ENCODE results near the gene SLC9A8. TPM values are rescaled to one million over a fixed set of nuclear protein-coding genes. Genes with fewer than 3 reads are reported as not detected.
A peak's percentile ranks its signal among the peaks of the same experiment; 100 is the strongest.

Gene SLC9A8
- total RNA-seq, 1 donor from 2014 or later, result 6.2 TPM

- Mint-ChIP-seq H3K9me3 (ENCODE audit: unreplicated experiment) (peaks cover 2% of the 10 kb centered on the region), H3K36me3 (ENCODE audit: low read depth, unreplicated experiment) (peaks cover 4% of the 10 kb centered on the region), H3K27ac (ENCODE audit: unreplicated experiment) (no peak overlapping the region), H3K27me3 (ENCODE audit: low read depth, unreplicated experiment) (no peaks in the 10 kb centered on the region), H3K4me3 (ENCODE audit: unreplicated experiment) (no peak overlapping the region), H3K4me1 (ENCODE audit: low read depth, unreplicated experiment) (peaks cover 51% of the 10 kb centered on the region)
- H3K36me3 ChIP-seq (ENCODE audit: insufficient read depth, low read length), result peaks cover 2% of the 10 kb centered on the region
- H3K9me3 ChIP-seq (ENCODE audit: insufficient read depth, low read depth, low read length), result no peaks in the 10 kb centered on the region
- no peak overlapping the region for H3K4me3 ChIP-seq (ENCODE audit: insufficient read depth, low read depth, low read length)
- H3K27me3 ChIP-seq (ENCODE audit: insufficient read depth, low read length), result no peaks in the 10 kb centered on the region
- H3K4me2 ChIP-seq (ENCODE audit: low read length), result peak overlapping the region; percentile 22
- TF ChIP-seq EZH2 (IDR thresholded peaks at IDR 0.05; ENCODE audit: insufficient read depth, low read length) (no peak), CTCF (IDR thresholded peaks at IDR 0.05; ENCODE audit: insufficient read depth, low read depth, low read length) (no peak)
- H3K79me2 ChIP-seq (ENCODE audit: insufficient read depth, low read length), result no peaks in the 10 kb centered on the region
- no peak for FAIRE-seq
- no peak overlapping the region for H3K9ac ChIP-seq (ENCODE audit: low read length)
- H2AFZ ChIP-seq (ENCODE audit: low read depth, low read length), result no peak overlapping the region
- H3K27ac ChIP-seq (ENCODE audit: low read depth, low read length), result no peak overlapping the region
- peaks cover 28% of the 10 kb centered on the region for H3K4me1 ChIP-seq (ENCODE audit: insufficient read depth, low read length)
- no peak for DNase-seq (ENCODE audit: low read depth)
- peaks cover 12% of the 10 kb centered on the region for H4K20me1 ChIP-seq (ENCODE audit: insufficient read depth, low read length)
These were observed 78.1 kb downstream of the SLC9A8 start for GRCh38 chr20:49890471-49891361.

GRCh38 chr20:49891476-49892110 is 79.0 kb downstream of the SLC9A8 start:
- H3K36me3 ChIP-seq (ENCODE audit: insufficient read depth, low read length), result no peaks in the 10 kb centered on the region
- no peak overlapping the region for H3K4me3 ChIP-seq (ENCODE audit: insufficient read depth, low read depth, low read length)
- Mint-ChIP-seq H3K27ac (ENCODE audit: unreplicated experiment) (no peak overlapping the region), H3K27me3 (ENCODE audit: low read depth, unreplicated experiment) (no peaks in the 10 kb centered on the region), H3K9me3 (ENCODE audit: unreplicated experiment) (peaks cover 2% of the 10 kb centered on the region), H3K4me1 (ENCODE audit: low read depth, unreplicated experiment) (peaks cover 50% of the 10 kb centered on the region), H3K4me3 (ENCODE audit: unreplicated experiment) (no peak overlapping the region), H3K36me3 (ENCODE audit: low read depth, unreplicated experiment) (peaks cover 2% of the 10 kb centered on the region)
- peaks cover 12% of the 10 kb centered on the region for H4K20me1 ChIP-seq (ENCODE audit: insufficient read depth, low read length)
- no peak overlapping the region for H2AFZ ChIP-seq (ENCODE audit: low read depth, low read length)
- H3K27ac ChIP-seq (ENCODE audit: low read depth, low read length), result no peak overlapping the region
- TF ChIP-seq EZH2 (IDR thresholded peaks at IDR 0.05; ENCODE audit: insufficient read depth, low read length), result no peak
- no peak for TF ChIP-seq CTCF (IDR thresholded peaks at IDR 0.05; ENCODE audit: insufficient read depth, low read depth, low read length)
- DNase-seq (ENCODE audit: low read depth), result no peak
- H3K4me1 ChIP-seq (ENCODE audit: insufficient read depth, low read length), result peaks cover 28% of the 10 kb centered on the region
- no peaks in the 10 kb centered on the region for H3K27me3 ChIP-seq (ENCODE audit: insufficient read depth, low read length)
- no peaks in the 10 kb centered on the region for H3K9me3 ChIP-seq (ENCODE audit: insufficient read depth, low read depth, low read length)
- peak overlapping the region; percentile 22 for H3K4me2 ChIP-seq (ENCODE audit: low read length)
- H3K79me2 ChIP-seq (ENCODE audit: insufficient read depth, low read length), result no peaks in the 10 kb centered on the region
- H3K9ac ChIP-seq (ENCODE audit: low read length), result no peak overlapping the region
- FAIRE-seq, result no peak

All from astrocyte (in vitro differentiated cells and primary cell).